Fibroblast of lung (primary cell): ENCODE results near the gene RNPEP.

ENCODE experiments used
- EZH2 ChIP-seq: IDR thresholded peaks from 2 replicates; pipeline ENCODE4 v1.5.1; 2012; ENCODE audit warnings: low read length, control low read depth, mild to moderate bottlenecking; ENCODE audit errors: missing control alignments
- TF ChIP-seq, protein P1 (sequence below), 2 donors: IDR thresholded peaks in 1 of 2; conservative IDR thresholded peaks in 1 of 2; 1 replicate in 1 of 2; 2 replicates in 1 of 2; pipeline ENCODE4 v1.5.1; 2011 to 2012; ENCODE audit warnings: low read length in 2 of 2, control low read depth in 1 of 2, inconsistent platforms in 1 of 2, low read depth in 1 of 2, mild to moderate bottlenecking in 1 of 2

DNA sequence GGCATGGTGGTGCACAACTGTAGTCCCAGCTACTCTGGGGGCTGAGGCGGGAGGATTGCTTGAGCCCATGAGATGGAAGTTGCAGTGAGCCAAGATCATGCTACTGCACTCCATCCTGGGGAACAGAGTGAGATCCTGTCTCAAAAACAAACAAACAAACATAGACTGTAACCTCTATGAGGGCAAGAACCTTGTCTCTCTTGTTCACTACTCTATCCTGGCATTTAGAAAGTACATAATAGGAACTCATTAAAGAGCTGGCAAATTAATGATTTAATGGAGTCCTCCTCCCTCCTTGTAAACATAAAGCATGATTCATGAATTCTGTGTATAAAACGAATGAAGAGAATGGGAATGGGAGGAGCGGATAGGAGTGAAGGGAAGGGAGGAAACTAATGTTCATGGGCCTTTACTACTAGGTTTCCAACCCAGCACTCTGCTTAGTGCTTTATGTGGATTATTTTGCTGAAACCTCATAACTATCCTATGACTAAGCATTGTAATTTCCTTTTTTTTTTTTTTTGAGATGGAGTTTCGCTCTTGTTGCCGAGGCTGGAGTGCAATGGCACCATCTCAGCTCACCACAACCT, 44.7 kb upstream of the RNPEP start:
- no peak for TF ChIP-seq EZH2
- TF ChIP-seq, protein P1, sequence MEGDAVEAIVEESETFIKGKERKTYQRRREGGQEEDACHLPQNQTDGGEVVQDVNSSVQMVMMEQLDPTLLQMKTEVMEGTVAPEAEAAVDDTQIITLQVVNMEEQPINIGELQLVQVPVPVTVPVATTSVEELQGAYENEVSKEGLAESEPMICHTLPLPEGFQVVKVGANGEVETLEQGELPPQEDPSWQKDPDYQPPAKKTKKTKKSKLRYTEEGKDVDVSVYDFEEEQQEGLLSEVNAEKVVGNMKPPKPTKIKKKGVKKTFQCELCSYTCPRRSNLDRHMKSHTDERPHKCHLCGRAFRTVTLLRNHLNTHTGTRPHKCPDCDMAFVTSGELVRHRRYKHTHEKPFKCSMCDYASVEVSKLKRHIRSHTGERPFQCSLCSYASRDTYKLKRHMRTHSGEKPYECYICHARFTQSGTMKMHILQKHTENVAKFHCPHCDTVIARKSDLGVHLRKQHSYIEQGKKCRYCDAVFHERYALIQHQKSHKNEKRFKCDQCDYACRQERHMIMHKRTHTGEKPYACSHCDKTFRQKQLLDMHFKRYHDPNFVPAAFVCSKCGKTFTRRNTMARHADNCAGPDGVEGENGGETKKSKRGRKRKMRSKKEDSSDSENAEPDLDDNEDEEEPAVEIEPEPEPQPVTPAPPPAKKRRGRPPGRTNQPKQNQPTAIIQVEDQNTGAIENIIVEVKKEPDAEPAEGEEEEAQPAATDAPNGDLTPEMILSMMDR (conservative IDR thresholded peaks at IDR 0.05 in 1 of 2, IDR thresholded peaks at IDR 0.05 in 1 of 2; ENCODE audit: low read depth in 1 of 2, low read length in 2 of 2): no peak
